Hepatocyte (in vitro differentiated cells): ENCODE data around the gene METAP2. TPM values are rescaled to one million over a fixed set of nuclear protein-coding genes. Genes with fewer than 3 reads are reported as not detected.
A peak's percentile ranks its signal among the peaks of the same experiment; 100 is the strongest.

Source experiments
- DNase-seq: peaks from one replicate; pipeline ENCODE4 v3.0.0-alpha.2; 2016; ENCODE audit warnings: low spot score
- H2AFZ ChIP-seq: fragments of 200-600 bp; sonication (generic); 2 replicates; pipeline ENCODE4 v1.6.0; 2016; ENCODE audit warnings: antibody characterized with exemption, mild to moderate bottlenecking
- H3K27ac ChIP-seq: fragments of 200-600 bp; sonication (generic); 2 replicates; pipeline ENCODE4 v1.5.1; 2016; ENCODE audit warnings: mild to moderate bottlenecking
- H3K27me3 ChIP-seq: fragments of 200-600 bp; sonication (generic); 2 replicates; pipeline ENCODE4 v1.6.1; 2016
- H3K36me3 ChIP-seq: fragments of 200-600 bp; sonication (generic); replicated peaks from 2 replicates; pipeline ENCODE4 v1.5.1; 2016; ENCODE audit warnings: low read depth; ENCODE audit not compliant: insufficient read depth
- H3K4me1 ChIP-seq: fragments of 200-600 bp; sonication (generic); 2 replicates; pipeline ENCODE4 v1.5.1; 2016; ENCODE audit warnings: mild to moderate bottlenecking, moderate library complexity; ENCODE audit not compliant: insufficient read depth
- H3K4me2 ChIP-seq: fragments of 200-600 bp; sonication (generic); 2 replicates; pipeline ENCODE4 v1.6.0; 2016
- H3K4me3 ChIP-seq: fragments of 200-600 bp; sonication (generic); 2 replicates; pipeline ENCODE4 v1.5.1; 2016; ENCODE audit warnings: mild to moderate bottlenecking
- H3K79me2 ChIP-seq: fragments of 200-600 bp; sonication (generic); 2 replicates; pipeline ENCODE4 v1.6.0; 2017; ENCODE audit warnings: mild to moderate bottlenecking
- H3K9me2 ChIP-seq: fragments of 200-600 bp; sonication (generic); replicated peaks from 2 replicates; pipeline ENCODE4 v1.6.0; 2017; ENCODE audit warnings: mild to moderate bottlenecking; ENCODE audit not compliant: insufficient read depth
- H3K9me3 ChIP-seq: fragments of 200-600 bp; sonication (generic); 2 replicates; pipeline ENCODE4 v1.5.1; 2016; ENCODE audit warnings: low read depth, mild to moderate bottlenecking
- H4K20me1 ChIP-seq: fragments of 200-600 bp; sonication (generic); 2 replicates; pipeline ENCODE4 v1.6.0; 2016; ENCODE audit warnings: mild to moderate bottlenecking; ENCODE audit not compliant: insufficient read depth, poor library complexity, severe bottlenecking
- EZH2 ChIP-seq: fragments of 200-600 bp; sonication (generic); IDR thresholded peaks from 2 replicates; pipeline ENCODE4 v1.6.1; 2016; ENCODE audit warnings: antibody characterized with exemption, mild to moderate bottlenecking, borderline replicate concordance
- EZH2phosphoT487 ChIP-seq: fragments of 200-600 bp; sonication (generic); IDR thresholded peaks from one replicate; pipeline ENCODE4 v1.6.1; 2018; ENCODE audit warnings: antibody characterized with exemption, mild to moderate bottlenecking, low read depth, moderate library complexity; ENCODE audit not compliant: unreplicated experiment, severe bottlenecking
- WGBS: methylation state at CpG from one replicate; pipeline ENCODE4 v1.1.6; 2016; ENCODE audit warnings: low lambda C conversion rate; ENCODE audit errors: missing lambda C conversion rate; 5-methylcytosine and 5-hydroxymethylcytosine counted together
- polyA plus RNA-seq: library from polyadenylated mRNA; unstranded; fragments of >200 nt; fragmentation: Nextera tagmentation; extraction: Ambion mirVana; gene quantifications from 2 replicates; pipeline ENCODE4 v1.2.1, GENCODE V29; 2016
- total RNA-seq: library from RNA; depleted of rRNA; stranded (reverse); fragments of >200 nt; gene quantifications from 2 replicates; pipeline ENCODE4 v1.2.3, GENCODE V29; 2014
- TF ChIP-seq, protein P1 (sequence below): fragments of 200-600 bp; sonication (generic); IDR thresholded peaks from 2 replicates; pipeline ENCODE4 v1.5.1; 2016; ENCODE audit warnings: antibody characterized with exemption, mild to moderate bottlenecking; ENCODE audit not compliant: poor library complexity

Gene METAP2
- total and polyA plus RNA-seq, 2 experiments from 2014 or later = 44.7 to 69.7 TPM

GRCh38 chr12:95513599-95513998, 39.6 kb downstream of the METAP2 start:
- DNase-seq = no peak
- TF ChIP-seq EZH2phosphoT487 (no peak), EZH2 (no peak)
- TF ChIP-seq, protein P1, sequence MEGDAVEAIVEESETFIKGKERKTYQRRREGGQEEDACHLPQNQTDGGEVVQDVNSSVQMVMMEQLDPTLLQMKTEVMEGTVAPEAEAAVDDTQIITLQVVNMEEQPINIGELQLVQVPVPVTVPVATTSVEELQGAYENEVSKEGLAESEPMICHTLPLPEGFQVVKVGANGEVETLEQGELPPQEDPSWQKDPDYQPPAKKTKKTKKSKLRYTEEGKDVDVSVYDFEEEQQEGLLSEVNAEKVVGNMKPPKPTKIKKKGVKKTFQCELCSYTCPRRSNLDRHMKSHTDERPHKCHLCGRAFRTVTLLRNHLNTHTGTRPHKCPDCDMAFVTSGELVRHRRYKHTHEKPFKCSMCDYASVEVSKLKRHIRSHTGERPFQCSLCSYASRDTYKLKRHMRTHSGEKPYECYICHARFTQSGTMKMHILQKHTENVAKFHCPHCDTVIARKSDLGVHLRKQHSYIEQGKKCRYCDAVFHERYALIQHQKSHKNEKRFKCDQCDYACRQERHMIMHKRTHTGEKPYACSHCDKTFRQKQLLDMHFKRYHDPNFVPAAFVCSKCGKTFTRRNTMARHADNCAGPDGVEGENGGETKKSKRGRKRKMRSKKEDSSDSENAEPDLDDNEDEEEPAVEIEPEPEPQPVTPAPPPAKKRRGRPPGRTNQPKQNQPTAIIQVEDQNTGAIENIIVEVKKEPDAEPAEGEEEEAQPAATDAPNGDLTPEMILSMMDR = no peak
- H3K27me3 ChIP-seq = no peaks in the 10 kb centered on the region
- no peak overlapping the region for H3K4me2 ChIP-seq
- H3K36me3 ChIP-seq = peaks cover 5% of the 10 kb centered on the region
- H3K4me1 ChIP-seq = peaks cover 11% of the 10 kb centered on the region
- H3K9me3 ChIP-seq = no peaks in the 10 kb centered on the region
- over 99% methylated on average over 5 of the region's 5 CpGs for WGBS
- no peaks in the 10 kb centered on the region for H4K20me1 ChIP-seq
- no peak overlapping the region for H3K4me3 ChIP-seq
- no peaks in the 10 kb centered on the region for H3K9me2 ChIP-seq
- H3K27ac ChIP-seq = no peak overlapping the region
- peaks cover 3% of the 10 kb centered on the region for H3K79me2 ChIP-seq
- no peak overlapping the region for H2AFZ ChIP-seq

DNA sequence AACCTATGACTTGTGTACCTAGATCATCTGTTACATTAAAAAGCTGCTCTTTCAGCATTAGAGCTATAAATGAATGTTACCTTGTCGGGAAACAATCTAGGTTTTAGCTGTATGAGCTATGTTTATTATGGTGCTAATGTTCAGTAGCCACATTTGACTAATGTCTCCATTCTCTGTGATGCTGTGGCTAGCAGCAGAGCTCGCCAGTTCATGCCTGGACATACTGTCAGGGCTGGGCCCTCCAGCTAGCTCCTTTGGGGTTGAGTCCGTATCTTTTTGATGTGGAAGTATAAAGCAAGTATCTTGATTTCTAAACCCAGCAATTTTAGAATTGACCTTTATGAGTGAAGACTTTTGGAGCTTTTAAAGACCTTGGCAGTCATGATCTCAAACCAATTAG, 41.2 kb downstream of the METAP2 start:
- H3K4me1 ChIP-seq = peaks cover 11% of the 10 kb centered on the region
- WGBS = 97% methylated on average over 3 of the region's 3 CpGs
- no peak overlapping the region for H2AFZ ChIP-seq
- H3K9me3 ChIP-seq = no peaks in the 10 kb centered on the region
- no peaks in the 10 kb centered on the region for H3K27me3 ChIP-seq
- no peaks in the 10 kb centered on the region for H3K36me3 ChIP-seq
- no peak overlapping the region for H3K4me3 ChIP-seq
- no peaks in the 10 kb centered on the region for H3K79me2 ChIP-seq
- H3K4me2 ChIP-seq = no peak overlapping the region
- DNase-seq = no peak
- H4K20me1 ChIP-seq = no peaks in the 10 kb centered on the region
- TF ChIP-seq EZH2 (no peak), EZH2phosphoT487 (no peak)
- TF ChIP-seq, protein P1 = no peak
- no peak overlapping the region for H3K27ac ChIP-seq
- H3K9me2 ChIP-seq = no peaks in the 10 kb centered on the region

- peaks cover 11% of the 10 kb centered on the region for H3K4me1 ChIP-seq
- TF ChIP-seq, protein P1 = no peak
- TF ChIP-seq EZH2phosphoT487 (no peak), EZH2 (no peak)
- no peaks in the 10 kb centered on the region for H3K36me3 ChIP-seq
- no peak overlapping the region for H2AFZ ChIP-seq
- H3K79me2 ChIP-seq = no peaks in the 10 kb centered on the region
- no peaks in the 10 kb centered on the region for H3K9me2 ChIP-seq
- H4K20me1 ChIP-seq = no peaks in the 10 kb centered on the region
- peak overlapping the region; percentile 7 for H3K27ac ChIP-seq
- no peaks in the 10 kb centered on the region for H3K9me3 ChIP-seq
- H3K4me3 ChIP-seq = no peak overlapping the region
- no peak overlapping the region for H3K4me2 ChIP-seq
- no peak for DNase-seq
- H3K27me3 ChIP-seq = no peaks in the 10 kb centered on the region
These were observed 42.8 kb downstream of the METAP2 start for GRCh38 chr12:95516757-95517156.

- H3K27me3 ChIP-seq = no peaks in the 10 kb centered on the region
- DNase-seq = no peak
- TF ChIP-seq EZH2phosphoT487 (no peak), EZH2 (no peak)
- TF ChIP-seq, protein P1 = no peak
- H3K4me2 ChIP-seq = no peak overlapping the region
- peak overlapping the region; percentile 7 for H3K27ac ChIP-seq
- H3K4me3 ChIP-seq = no peak overlapping the region
- H3K9me3 ChIP-seq = no peaks in the 10 kb centered on the region
- H2AFZ ChIP-seq = no peak overlapping the region
- no peaks in the 10 kb centered on the region for H4K20me1 ChIP-seq
- H3K9me2 ChIP-seq = no peaks in the 10 kb centered on the region
- H3K36me3 ChIP-seq = no peaks in the 10 kb centered on the region
- peaks cover 11% of the 10 kb centered on the region for H3K4me1 ChIP-seq
- no peaks in the 10 kb centered on the region for H3K79me2 ChIP-seq
These were observed 43.3 kb downstream of the METAP2 start for GRCh38 chr12:95517246-95517645.
